ENCODE measurements around the gene AHNAK.
A peak's percentile ranks its signal among the peaks of the same experiment; 100 is the strongest.

Gene AHNAK

GRCh38 chr11:62514151-62514550, 32.5 kb downstream of the AHNAK start:
- TF ChIP-seq REST (IDR thresholded peaks at IDR 0.05; ENCODE audit: insufficient replicate concordance, low read depth): no peak
- no peak for TF ChIP-seq CTCF (IDR thresholded peaks at IDR 0.05; ENCODE audit: insufficient read depth, low read length)
- TF ChIP-seq POLR2AphosphoS5 (IDR thresholded peaks at IDR 0.05; ENCODE audit: low read depth): no peak
- no peak for TF ChIP-seq SPI1 (IDR thresholded peaks at IDR 0.05; ENCODE audit: borderline replicate concordance, low read depth)
- TF ChIP-seq GABPA (IDR thresholded peaks at IDR 0.05; ENCODE audit: low read depth): no peak
- no peak for DNase-seq (ENCODE audit: low read depth in 1 of 2, low spot score in 1 of 2)
- H3K27ac ChIP-seq (replicated peaks): no peak overlapping the region
- H3K4me3 ChIP-seq (replicated peaks; ENCODE audit: insufficient read depth, low read length): no peak overlapping the region
- no peaks in the 10 kb centered on the region for H3K27me3 ChIP-seq (ENCODE audit: insufficient read depth, poor library complexity, severe bottlenecking)

- Histone ChIP-seq H3K27me3 (ENCODE audit: insufficient read depth, poor library complexity, severe bottlenecking) (no peaks in the 10 kb centered on the region), H3K4me3 (replicated peaks; ENCODE audit: insufficient read depth, low read length) (no peak overlapping the region), H3K27ac (replicated peaks) (no peak overlapping the region)
- no peak for DNase-seq (ENCODE audit: low read depth in 1 of 2, low spot score in 1 of 2)
- TF ChIP-seq GABPA (IDR thresholded peaks at IDR 0.05; ENCODE audit: low read depth) (no peak), SPI1 (IDR thresholded peaks at IDR 0.05; ENCODE audit: borderline replicate concordance, low read depth) (no peak), POLR2AphosphoS5 (IDR thresholded peaks at IDR 0.05; ENCODE audit: low read depth) (no peak)
Measured at GRCh38 chr11:62513626-62514025, 33.0 kb downstream of the AHNAK start.

GRCh38 chr11:62512961-62513360, 33.6 kb downstream of the AHNAK start:
- TF ChIP-seq REST (IDR thresholded peaks at IDR 0.05; ENCODE audit: insufficient replicate concordance, low read depth): no peak
- no peak for TF ChIP-seq SPI1 (IDR thresholded peaks at IDR 0.05; ENCODE audit: borderline replicate concordance, low read depth)
- TF ChIP-seq POLR2AphosphoS5 (IDR thresholded peaks at IDR 0.05; ENCODE audit: low read depth): no peak
- TF ChIP-seq CTCF (IDR thresholded peaks at IDR 0.05; ENCODE audit: insufficient read depth, low read length): no peak
- no peak for TF ChIP-seq GABPA (IDR thresholded peaks at IDR 0.05; ENCODE audit: low read depth)
- Histone ChIP-seq H3K4me3 (replicated peaks; ENCODE audit: insufficient read depth, low read length) (no peak overlapping the region), H3K27ac (replicated peaks) (no peak overlapping the region), H3K27me3 (ENCODE audit: insufficient read depth, poor library complexity, severe bottlenecking) (no peaks in the 10 kb centered on the region)
- DNase-seq (ENCODE audit: low read depth in 1 of 2, low spot score in 1 of 2): no peak

- no peak for DNase-seq (ENCODE audit: low read depth in 1 of 2, low spot score in 1 of 2)
- Histone ChIP-seq H3K4me3 (replicated peaks; ENCODE audit: insufficient read depth, low read length) (no peak overlapping the region), H3K27me3 (ENCODE audit: insufficient read depth, poor library complexity, severe bottlenecking) (no peaks in the 10 kb centered on the region), H3K27ac (replicated peaks) (no peak overlapping the region)
- TF ChIP-seq GABPA (IDR thresholded peaks at IDR 0.05; ENCODE audit: low read depth) (no peak), CTCF (IDR thresholded peaks at IDR 0.05; ENCODE audit: insufficient read depth, low read length) (peak; percentile 48)
Measured at GRCh38 chr11:62508336-62509058, 38.1 kb downstream of the AHNAK start.
